Muscle of arm (tissue), 14 donors: Measurements from ENCODE around the gene SLC28A2. TPM values are rescaled to one million over a fixed set of nuclear protein-coding genes. Genes with fewer than 3 reads are reported as not detected.
"Not testable (repeated sequence)": the region's sequence is repeated elsewhere in the genome, so short reads cannot be mapped to it uniquely, and the experiment has no call there.

Experiments used
- DNase-seq: peaks from one replicate; pipeline ENCODE4 v3.0.0-alpha.2; 2013
- long read RNA-seq, 11 donors: transcript quantifications; one replicate each; lab custom pipeline, GENCODE V29; 2026
- polyA plus RNA-seq, 12 donors: library from polyadenylated mRNA; unstranded; fragments of 120-200 nt; gene quantifications; one replicate each; pipeline ENCODE4 v1.2.1, GENCODE V29; 2013; ENCODE audit not compliant: insufficient read length in 12 of 12

SLC28A2 gene, protein sequence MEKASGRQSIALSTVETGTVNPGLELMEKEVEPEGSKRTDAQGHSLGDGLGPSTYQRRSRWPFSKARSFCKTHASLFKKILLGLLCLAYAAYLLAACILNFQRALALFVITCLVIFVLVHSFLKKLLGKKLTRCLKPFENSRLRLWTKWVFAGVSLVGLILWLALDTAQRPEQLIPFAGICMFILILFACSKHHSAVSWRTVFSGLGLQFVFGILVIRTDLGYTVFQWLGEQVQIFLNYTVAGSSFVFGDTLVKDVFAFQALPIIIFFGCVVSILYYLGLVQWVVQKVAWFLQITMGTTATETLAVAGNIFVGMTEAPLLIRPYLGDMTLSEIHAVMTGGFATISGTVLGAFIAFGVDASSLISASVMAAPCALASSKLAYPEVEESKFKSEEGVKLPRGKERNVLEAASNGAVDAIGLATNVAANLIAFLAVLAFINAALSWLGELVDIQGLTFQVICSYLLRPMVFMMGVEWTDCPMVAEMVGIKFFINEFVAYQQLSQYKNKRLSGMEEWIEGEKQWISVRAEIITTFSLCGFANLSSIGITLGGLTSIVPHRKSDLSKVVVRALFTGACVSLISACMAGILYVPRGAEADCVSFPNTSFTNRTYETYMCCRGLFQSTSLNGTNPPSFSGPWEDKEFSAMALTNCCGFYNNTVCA
- polyA plus RNA-seq = under 1 TPM in 9 of 12 donors, not detected in 3; 0.14 to 0.49 (median 0.21) TPM
- long read RNA-seq, donor 1 = 0 reads
- long read RNA-seq, donor 2 = 0 reads
- long read RNA-seq, donor 3 = 0 reads
- long read RNA-seq, donor 4 = 0 reads
- long read RNA-seq, donor 5 = 0 reads
- long read RNA-seq, donor 6 = 0 reads
- long read RNA-seq, donor 7 = 0 reads
- long read RNA-seq, donor 8 = 0 reads
- long read RNA-seq, donor 9 = 0 reads
- long read RNA-seq, donor 10 = 0 reads
- long read RNA-seq, donor 11 = 0 reads

DNA sequence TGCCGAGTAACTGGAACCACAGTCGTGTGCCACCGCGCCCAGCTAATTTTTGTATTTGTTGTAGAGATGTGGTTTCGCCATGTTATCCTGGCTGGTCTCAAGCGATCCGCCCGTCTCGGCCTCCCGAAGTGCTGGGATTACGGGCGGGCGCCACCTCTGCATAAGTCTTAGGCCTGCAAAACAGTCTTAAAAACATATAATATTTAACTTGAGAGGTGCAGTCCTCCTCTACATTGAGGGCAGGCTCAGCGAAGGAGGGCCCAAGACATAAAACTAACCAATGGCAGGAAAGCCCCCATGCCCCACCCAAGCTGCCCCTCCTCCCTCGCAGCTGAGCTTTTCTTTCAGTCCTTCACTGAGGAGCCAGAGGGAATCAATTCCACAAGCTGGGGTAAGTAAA lies at the start of gene SLC28A2:
Gene SLC28A2 (plus strand): TSS at position 347 of the 400 bp plus-strand sequence. CDS start 982 bp downstream, outside the sequence.
- DNase-seq = no peak

DNA sequence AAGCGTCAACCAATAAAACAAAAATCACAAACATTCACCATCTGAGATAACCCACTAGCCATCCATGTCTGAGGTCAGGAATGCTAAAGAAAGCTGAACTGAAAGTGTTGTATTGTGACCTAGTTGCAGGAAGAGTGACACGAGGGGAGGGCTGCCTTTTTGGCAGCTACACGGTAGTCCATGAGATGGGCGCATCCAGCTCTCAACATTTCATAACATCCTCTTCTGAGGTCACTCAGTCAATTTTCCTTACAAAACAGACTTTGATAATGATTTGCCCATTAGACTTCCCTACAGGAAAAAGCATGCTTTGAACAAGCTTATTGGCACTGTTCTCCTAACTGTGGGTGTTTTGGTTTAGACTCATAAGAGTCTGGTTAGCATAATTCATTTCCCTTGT lies 48.9 kb upstream of the SLC28A2 start:
- no peak for DNase-seq

DNA sequence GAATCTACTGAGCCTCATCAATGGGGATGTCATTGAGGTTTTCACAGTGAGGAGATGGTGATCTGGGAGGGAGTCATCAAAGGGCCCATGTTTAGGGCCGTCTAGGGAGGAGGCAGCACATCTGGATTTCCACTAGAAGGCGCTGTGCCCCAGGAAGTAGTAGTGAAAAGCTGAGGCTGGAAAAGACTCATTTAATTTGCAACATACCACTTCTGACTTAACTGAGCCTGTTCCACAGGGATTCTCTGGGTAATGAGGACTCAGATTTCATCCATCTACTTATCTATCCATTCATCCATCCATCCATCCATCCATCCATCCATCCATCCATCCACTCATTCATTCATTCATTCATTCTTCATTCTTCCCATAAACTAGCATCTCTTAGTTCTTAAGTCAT lies 46.8 kb upstream of the SLC28A2 start:
- peak; percentile 20 for DNase-seq

DNA sequence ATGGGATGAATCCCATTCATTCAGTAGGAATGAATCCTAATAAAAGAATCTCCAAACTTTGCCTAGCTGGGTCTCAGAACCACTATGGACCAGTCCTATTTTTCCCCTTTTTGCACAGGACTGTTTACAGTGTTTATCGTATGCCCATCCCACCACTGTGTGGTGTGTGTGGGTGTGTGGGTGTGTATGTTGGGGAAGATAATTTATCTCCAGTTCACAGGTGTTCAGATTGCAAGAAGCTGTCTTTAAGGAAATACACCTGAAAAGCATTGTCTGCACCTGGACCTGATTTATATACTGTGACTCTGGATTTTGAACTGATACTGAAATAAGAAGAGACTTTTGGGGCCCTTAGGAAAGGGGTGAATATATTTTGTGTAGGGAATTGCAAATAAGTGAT lies 39.5 kb upstream of the SLC28A2 start:
- DNase-seq = no peak

DNA sequence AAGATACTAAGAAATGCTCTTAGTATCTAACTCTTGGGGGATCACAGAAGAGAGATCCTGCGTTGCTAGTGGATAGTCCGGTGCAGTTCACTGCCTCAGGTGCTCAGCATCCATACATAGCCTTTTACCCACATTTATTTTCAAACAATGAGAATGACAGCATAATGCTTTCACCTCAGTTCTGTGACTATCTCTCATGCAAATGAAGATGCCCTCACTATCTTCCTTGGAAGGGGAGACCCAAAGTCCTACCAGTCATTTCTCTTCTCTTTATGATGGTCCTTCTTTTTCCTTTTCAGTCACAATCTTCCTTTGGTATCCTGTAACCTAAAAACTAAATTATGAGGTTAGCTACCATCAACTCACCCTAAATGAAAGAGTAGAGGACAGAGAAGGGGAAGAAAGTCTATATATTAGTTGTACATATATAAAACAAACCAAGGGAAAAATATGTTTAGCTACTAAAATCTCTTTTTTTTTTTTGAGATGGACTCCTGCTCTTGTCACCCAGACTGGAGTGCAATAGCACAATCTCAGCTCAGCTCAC lies 30.9 kb upstream of the SLC28A2 start:
- DNase-seq = no peak

DNA sequence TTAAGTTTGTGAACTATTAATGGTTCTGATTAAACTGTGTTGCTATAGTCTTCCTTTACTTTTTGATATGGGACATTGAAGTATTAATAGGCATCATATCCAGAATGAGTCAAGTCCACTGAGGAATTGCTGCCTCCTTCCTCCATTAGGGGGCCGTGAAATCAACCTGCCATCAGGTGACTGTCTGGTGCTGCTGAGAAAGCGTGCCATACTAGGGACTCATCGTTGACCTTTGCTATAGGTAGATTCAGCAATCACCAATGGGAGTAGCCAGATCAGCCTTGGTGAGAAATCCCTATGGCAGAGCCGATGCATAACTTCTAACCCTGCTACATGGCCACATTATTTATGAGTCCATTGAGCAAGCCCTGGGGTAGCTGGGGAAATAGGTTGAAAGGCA lies 30.1 kb upstream of the SLC28A2 start:
- DNase-seq = no peak

DNA sequence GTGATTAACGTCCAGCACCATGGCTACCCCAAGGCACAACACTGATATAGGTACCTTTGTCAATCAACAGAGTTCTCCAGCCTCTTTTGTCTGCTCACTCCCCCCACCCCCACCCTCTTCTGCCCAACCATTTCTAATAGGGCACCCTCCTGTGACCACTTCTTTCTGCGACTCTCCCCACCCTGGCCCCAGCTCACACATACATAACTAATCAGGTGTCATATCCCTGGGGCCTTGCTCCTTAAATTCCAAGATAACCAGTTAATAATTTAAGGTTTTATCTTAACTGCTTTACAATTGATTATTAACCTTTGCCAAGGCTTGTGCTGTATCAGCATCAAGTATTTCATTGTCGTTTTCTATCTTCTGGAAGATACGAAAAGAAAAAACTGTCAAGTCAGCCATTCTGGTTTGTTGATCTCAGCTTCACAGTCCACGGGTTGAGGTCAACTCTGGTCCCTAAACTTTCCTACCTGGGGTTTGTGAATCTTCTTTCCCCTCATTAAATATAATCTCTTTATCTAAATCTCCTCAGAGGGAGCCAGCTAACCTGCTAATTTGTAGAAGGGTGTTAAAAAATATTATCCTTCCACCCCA lies 27.3 kb upstream of the SLC28A2 start:
- no peak for DNase-seq

DNA sequence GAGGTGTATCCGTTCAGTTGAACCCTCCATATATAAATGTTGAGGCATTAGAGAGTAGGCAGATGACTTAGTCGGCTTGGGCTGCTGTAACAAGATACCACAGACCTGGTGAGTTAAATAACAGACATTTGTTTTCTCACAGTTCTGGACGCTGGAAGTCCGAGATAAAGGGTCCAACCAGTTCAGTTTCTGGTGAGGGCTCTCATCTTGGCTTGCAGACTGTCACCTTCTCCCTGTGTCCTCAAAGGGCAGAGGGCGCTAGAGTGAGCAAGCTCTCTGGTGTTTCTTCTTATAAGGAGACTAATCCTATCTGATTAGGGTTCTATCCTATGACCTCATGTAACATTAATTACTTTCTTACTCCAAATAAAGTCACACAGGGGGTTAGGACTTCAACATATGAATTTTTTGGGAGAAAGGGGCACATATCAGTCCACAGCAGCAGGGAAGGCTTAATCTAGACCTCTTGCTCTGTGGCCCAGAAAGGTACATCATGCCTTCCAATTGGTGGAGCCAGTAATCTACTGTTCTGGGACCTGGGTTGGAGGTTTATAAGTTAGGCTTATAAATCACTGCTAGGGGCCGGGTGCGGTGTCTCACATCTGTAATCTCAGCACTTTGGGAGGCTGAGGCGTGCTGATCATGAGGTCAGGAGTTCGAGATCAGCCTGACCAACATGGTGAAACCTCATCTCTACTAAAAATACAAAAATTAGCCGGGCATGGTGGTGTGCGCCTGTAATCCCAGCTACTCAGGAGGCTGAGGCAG lies 26.3 kb upstream of the SLC28A2 start:
- no peak for DNase-seq

DNA sequence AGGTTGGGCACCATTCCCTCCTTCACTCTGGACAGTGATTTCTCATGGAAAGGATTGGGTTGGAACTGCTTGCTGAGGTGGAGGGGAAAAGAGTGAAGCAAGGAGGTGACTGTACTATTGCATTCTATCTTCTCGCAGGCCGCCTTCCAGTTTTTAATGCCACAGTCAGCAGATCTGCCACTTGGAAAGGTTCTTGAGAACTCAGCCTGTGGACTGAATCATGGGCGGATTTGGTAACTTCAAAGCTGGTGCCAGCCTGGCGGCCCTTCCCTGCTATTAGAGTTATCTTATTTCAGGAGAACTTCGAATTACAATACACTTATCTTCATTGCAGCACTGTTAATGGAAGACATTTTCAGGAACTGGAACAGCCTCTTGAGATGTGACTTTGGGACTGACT lies 23.1 kb upstream of the SLC28A2 start:
- no peak for DNase-seq

DNA sequence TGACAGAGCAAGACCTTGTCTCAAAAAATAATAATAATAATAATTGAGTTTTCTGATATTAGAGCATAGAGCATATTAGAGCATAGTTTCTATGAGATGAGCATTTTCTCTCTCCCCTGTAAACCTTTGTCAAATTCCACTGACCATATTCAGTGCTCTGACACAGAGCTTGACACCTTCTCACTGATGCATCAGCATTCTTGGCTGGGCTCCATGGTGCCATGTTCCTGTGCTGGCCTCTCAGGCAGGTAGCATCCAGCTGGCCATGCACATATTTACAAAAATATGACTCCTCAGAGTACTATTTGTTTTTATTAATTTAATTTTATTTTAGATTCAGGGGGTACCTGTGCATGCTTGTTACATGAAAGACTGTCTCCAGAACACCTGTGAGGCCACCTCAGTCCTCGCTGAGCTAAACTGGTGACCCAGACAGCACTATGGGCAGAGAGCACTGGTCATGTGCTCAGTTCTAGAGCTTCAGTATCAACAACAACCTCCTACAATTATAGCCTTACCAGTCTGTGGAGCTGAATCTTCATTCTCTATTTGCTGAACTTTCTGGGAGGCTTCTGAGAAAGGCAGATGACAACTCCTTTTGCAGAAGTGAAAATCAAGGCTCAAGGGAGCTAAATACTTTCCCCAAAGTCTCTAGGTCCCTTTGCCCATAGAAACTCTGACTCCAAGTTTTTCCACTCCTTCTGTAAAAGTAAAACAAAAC lies 21.6 kb upstream of the SLC28A2 start:
- DNase-seq = no peak

DNA sequence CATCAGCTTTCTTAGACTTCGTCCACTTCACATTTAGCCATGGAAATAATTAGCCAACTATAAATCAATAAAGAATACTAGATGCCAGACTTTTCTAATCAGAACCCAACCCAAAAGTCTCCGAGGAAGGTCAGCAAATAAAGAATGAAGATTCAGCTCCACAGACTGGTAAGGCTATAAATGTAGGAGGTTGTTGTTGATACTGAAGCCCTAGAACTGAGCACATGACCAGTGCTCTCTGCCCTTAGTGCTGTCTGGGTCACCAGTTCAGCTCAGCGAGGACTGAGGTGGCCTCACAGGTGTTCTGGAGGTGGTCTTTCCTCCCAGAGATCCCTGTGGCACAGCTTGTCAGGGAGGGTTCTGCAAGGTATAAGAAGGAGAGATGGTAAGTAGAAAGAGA lies 20.9 kb upstream of the SLC28A2 start:
- no peak for DNase-seq

DNA sequence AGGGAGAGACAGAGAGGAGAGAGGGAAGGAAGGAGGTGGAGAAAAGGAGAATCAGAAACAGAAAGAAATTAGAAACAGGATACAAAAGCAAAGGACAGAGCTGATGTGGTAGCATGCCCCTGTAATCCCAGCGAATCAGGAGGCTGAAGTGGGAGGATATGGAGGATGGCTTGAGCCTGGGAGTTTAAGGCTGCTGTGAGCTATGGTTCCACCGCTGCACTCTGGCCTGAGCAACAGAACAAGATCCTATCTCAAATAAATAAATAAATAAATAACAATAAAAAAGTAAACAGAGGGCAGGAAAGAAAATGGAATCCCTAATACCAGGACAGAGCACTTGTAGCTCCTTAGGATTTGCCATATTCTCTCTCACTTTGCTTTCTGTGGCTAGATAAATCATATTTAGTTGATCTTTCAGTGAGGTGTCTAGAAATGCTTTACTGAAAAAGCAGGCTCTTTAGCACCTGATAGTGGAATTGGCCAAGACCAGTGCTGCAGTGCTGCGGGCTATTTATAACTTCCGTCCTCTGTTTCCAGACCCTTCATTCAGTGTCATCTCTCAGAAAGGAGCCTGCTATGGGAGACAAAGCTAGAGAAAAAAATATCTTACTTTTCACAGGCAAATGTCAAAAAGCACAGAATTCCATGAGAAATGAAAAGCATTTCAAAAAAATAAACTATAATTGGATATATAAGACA lies 20.0 kb upstream of the SLC28A2 start:
- no peak for DNase-seq

DNA sequence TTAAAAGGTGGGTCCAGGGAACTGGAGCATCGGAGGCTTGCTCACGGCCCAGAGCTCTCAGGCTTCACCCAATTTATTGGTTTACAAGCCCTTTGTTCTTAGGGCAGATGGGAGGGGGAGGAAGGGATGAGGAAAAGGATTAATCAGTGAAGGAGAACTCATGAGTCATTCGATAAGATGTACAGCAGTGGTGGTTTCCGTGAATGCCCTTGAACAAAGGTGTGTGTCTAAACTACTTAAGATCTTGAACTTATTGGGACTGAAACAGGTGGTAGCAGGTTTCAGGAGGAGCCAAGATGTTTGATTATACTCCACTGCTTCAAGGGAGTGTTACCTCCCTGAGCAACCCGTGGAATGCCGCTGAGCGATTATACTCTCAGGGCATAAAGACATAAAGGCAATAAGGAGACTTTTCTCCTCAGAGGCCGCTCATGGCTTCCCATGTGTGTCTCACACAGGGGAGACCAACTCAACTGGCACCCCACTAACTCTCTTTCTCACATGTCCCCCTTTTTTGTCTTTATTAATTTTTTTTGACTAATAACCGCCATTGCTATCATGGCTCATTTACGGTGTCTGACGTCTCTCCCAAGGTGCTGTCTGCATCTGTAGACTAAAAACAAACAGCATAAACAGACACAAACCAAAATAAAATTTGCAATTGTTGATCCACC lies 17.3 kb upstream of the SLC28A2 start:
- DNase-seq = no peak

DNA sequence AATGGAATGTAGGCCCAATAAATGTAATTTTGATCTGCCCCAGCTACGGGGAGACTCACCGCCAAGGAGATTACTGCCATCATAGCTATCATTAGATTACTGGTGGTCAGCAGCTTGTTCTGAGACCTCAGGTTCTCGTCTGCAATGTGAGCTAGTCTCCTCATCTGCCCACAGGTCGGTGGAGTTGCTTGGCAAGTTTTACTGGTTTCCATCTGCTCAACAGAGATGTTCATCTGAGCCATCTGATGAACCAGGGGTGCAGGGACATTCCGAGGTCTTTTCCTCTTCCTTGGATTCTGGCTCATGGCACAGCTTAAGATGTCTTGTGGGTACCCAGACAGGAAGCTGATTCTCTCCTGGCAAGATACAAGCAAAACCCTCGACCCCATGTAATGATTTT lies 15.2 kb upstream of the SLC28A2 start:
- not testable (repeated sequence) for DNase-seq

DNA sequence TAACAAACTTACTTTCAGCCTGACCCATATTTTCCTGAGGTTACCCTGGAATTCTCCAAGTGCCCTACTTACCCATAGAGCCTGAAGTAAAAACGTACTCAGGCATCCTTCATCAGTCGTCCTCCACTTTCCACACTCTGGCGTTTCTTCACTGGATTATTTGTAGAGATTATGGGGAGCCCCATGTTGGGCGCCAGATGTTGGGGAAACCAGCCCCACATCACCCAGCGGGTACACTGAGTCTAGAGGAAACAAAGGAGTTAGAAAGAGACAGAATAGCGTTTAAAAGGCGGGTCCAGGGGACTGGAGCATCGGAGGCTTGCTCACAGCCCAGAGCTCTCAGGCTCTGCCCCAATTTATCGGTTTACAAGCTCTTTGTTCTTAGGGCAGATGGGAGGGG lies 9.7 kb upstream of the SLC28A2 start:
- no peak for DNase-seq

DNA sequence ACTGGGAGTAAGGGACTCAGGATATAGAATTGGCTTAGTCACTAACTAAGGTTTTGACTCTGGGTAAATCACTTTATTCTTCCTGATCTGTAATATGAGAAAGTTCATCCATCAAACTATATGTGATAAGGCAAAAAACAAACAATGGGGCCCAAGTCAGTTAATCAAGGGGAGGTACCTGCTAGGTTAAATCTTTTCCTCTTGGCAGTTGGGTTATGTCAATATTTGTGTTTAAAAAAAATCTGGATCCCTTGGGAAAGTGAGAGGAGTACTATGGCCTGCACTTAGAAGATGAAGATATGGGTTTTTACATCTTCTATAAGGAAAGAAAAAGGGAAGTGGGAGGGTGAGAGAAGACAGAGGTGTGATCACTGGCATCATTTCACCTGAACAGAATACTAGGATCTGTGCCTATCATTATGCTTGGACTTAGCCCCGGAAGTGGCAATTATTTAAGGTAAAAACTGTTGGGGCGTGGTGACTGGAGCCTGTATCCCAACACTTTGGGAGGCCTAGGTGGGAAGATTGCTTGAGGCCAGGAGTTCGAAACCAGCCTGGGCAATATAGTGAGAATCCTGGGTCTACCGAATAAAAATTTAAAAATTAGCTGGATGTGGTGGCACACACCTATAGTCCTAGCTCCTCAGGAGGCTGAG lies 2.8 kb upstream of the SLC28A2 start:
- DNase-seq = no peak

DNA sequence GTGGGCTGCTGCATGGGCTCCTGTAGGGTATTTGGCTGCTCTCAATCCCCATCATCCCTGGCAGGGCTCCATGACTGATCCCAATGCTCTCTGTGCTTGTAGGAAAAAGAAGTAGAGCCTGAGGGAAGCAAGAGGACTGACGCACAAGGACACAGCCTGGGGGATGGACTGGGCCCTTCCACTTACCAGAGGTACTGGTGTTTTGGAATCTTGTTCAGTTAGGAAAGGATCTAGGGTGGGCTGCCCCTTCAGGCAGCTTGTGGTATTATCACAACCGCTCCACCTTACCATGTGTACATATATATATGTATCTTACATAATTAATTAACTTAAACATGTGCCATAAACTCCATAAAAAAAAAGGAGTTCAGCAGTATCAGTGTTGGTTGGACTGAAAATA lies 1.3 kb downstream of the SLC28A2 start:
- no peak for DNase-seq

DNA sequence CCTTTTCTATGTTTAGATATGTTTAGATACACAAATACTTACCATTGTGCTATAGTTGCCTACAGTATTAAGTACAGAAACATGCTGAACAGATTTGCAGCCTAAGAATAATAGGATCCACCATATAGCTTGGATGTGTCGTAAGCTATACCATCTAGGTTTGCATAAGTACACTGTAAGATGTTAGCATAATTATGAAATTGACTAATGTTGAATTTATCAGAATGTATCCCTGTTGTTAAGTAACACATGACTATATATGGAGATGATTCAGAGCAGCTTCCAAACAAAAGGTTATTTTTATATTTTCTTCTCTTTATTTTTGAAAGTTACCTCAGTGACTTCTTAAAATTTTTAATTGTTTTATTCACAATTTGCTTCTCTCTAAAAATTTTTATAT lies 2.4 kb downstream of the SLC28A2 start:
- DNase-seq = no peak

DNA sequence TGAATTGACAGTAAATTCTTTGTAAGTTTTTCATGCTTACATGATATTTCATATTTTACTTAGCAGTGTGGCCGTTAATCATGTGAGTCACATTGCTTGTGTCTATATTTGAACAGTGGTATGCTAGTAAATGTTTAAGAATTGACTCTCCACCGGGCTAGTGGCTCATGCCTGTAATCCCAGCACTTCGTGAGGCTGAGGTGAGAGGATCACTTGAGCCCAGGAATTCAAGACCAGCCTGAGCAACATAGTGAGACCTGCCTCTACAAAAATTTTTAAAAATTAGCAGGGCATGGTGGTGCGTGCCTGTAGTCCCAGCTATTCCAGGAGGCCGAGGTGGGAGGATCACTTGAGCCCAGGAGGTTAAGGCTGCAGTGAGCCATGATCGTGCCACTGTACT lies 2.8 kb downstream of the SLC28A2 start:
- not testable (repeated sequence) for DNase-seq
